HG03432 (cell line): Measurements from ENCODE around the gene CFI.
A peak's percentile ranks its signal among the peaks of the same experiment; 100 is the strongest.

Experiments used
- ATAC-seq: cut with Tn5 transposase; IDR thresholded peaks from one replicate; pipeline ENCODE4 v1.9.1; 2021; ENCODE audit warnings: mild to moderate bottlenecking, moderate library complexity; ENCODE audit not compliant: unreplicated experiment

CFI gene

GRCh38 chr4:109733728-109734127 is 68.1 kb downstream of the CFI start:
- no peak for ATAC-seq

GRCh38 chr4:109730619-109731545 is 70.9 kb downstream of the CFI start:
- no peak for ATAC-seq

GRCh38 chr4:109729718-109730618 is 71.8 kb downstream of the CFI start, which contains the start of gene PLA2G12A:
Gene PLA2G12A (minus strand): TSS chr4:109730070. CDS start chr4:109729809, 261 bp downstream.
- peak; percentile 89 for ATAC-seq

GRCh38 chr4:109729117-109729717 is 72.6 kb downstream of the CFI start:
- ATAC-seq: no peak

GRCh38 chr4:109728385-109728784 is 73.4 kb downstream of the CFI start:
- ATAC-seq: no peak

GRCh38 chr4:109723110-109723509 is 78.7 kb downstream of the CFI start:
- ATAC-seq: no peak

GRCh38 chr4:109722357-109722756 is 79.4 kb downstream of the CFI start:
- no peak for ATAC-seq

- ATAC-seq: no peak
Observed at GRCh38 chr4:109721033-109721432, 80.8 kb downstream of the CFI start.

GRCh38 chr4:109719604-109720003 is 82.2 kb downstream of the CFI start:
- no peak for ATAC-seq

GRCh38 chr4:109718759-109719158 is 83.0 kb downstream of the CFI start:
- no peak for ATAC-seq

- ATAC-seq: no peak
Observed at GRCh38 chr4:109713500-109713899, 88.3 kb downstream of the CFI start.

GRCh38 chr4:109708990-109709389 is 92.8 kb downstream of the CFI start:
- peak; percentile 91 for ATAC-seq

GRCh38 chr4:109708435-109708834 is 93.4 kb downstream of the CFI start:
- no peak for ATAC-seq

GRCh38 chr4:109703664-109704361 is 98.0 kb downstream of the CFI start:
- ATAC-seq: no peak

- ATAC-seq: peak; percentile 81
Observed at GRCh38 chr4:109702950-109703663, 98.7 kb downstream of the CFI start, which contains the start of gene CASP6. Gene CASP6 (minus strand): TSS chr4:109703445. CDS start chr4:109703395, 50 bp downstream.

GRCh38 chr4:109701566-109702410 is 100.0 kb downstream of the CFI start:
- ATAC-seq: no peak

- no peak for ATAC-seq
Observed at GRCh38 chr4:109699553-109700225, 102.1 kb downstream of the CFI start.

GRCh38 chr4:109698656-109699055 is 103.1 kb downstream of the CFI start:
- ATAC-seq: no peak
